Measurements from ENCODE around the gene SLC22A4.

GRCh38 chr5:132369007-132369473 is 74.8 kb downstream of the SLC22A4 start:
- TF ChIP-seq POLR2AphosphoS5 (IDR thresholded peaks at IDR 0.05; ENCODE audit: low read depth, low read length) (no peak), POLR2A (IDR thresholded peaks at IDR 0.05; ENCODE audit: low read depth, low read length) (no peak), TAF1 (IDR thresholded peaks at IDR 0.05; ENCODE audit: borderline replicate concordance, low read depth, low read length) (no peak)
